CD4-positive, alpha-beta T cell treated with Interferon gamma for 1 hour (primary cell): ENCODE data around the gene MAPK8IP2.

Experiments used
- DNase-seq: peaks from one replicate; pipeline ENCODE4 v3.0.0-alpha.2; 2020

Gene MAPK8IP2

GRCh38 chr22:50600538-50600937, at the start of gene MAPK8IP2:
TSS of gene MAPK8IP2 (plus strand) at chr22:50600793. CDS start at chr22:50600819, 26 bp downstream.
- no peak for DNase-seq

- no peak for DNase-seq
These were observed 49.3 kb upstream of the MAPK8IP2 start for GRCh38 chr22:50551160-50551752.

- DNase-seq = no peak
These were observed 47.3 kb upstream of the MAPK8IP2 start for GRCh38 chr22:50553310-50553709.

GRCh38 chr22:50556703-50557102, 43.9 kb upstream of the MAPK8IP2 start:
- no peak for DNase-seq

- no peak for DNase-seq
These were observed 40.6 kb upstream of the MAPK8IP2 start for GRCh38 chr22:50560034-50560433.

- no peak for DNase-seq
These were observed 38.9 kb upstream of the MAPK8IP2 start for GRCh38 chr22:50561401-50562358.

GRCh38 chr22:50562523-50563412, 37.8 kb upstream of the MAPK8IP2 start, which contains the start of gene SYCE3:
TSS of gene SYCE3 (minus strand) at chr22:50562919. CDS start at chr22:50556405, 6,514 bp downstream.
- DNase-seq = peak; percentile 96

GRCh38 chr22:50563413-50564160, 37.0 kb upstream of the MAPK8IP2 start:
- DNase-seq = no peak

- no peak for DNase-seq
These were observed 36.3 kb upstream of the MAPK8IP2 start for GRCh38 chr22:50564289-50564688.

GRCh38 chr22:50567721-50568252, 32.8 kb upstream of the MAPK8IP2 start:
- no peak for DNase-seq

- no peak for DNase-seq
These were observed 32.0 kb upstream of the MAPK8IP2 start for GRCh38 chr22:50568626-50569025.

GRCh38 chr22:50569041-50569459, 31.5 kb upstream of the MAPK8IP2 start:
- no peak for DNase-seq

- no peak for DNase-seq
These were observed 30.6 kb upstream of the MAPK8IP2 start for GRCh38 chr22:50569896-50570535.

- DNase-seq = no peak
These were observed 29.7 kb upstream of the MAPK8IP2 start for GRCh38 chr22:50570861-50571260.

- no peak for DNase-seq
These were observed 29.1 kb upstream of the MAPK8IP2 start for GRCh38 chr22:50571264-50572175.

- DNase-seq = no peak
These were observed 27.6 kb upstream of the MAPK8IP2 start for GRCh38 chr22:50572965-50573364.

GRCh38 chr22:50573491-50574382, 26.9 kb upstream of the MAPK8IP2 start:
- DNase-seq = no peak

- no peak for DNase-seq
These were observed 26.2 kb upstream of the MAPK8IP2 start for GRCh38 chr22:50574383-50574755.

GRCh38 chr22:50575426-50575941, 25.1 kb upstream of the MAPK8IP2 start:
- no peak for DNase-seq
